ENCODE results near the gene TREM2.
"Not testable (repeated sequence)": the region's sequence is repeated elsewhere in the genome, so short reads cannot be mapped to it uniquely, and the experiment has no call there.

TREM2 gene

GRCh38 chr6:41190791-41191190 lies 27.9 kb upstream of the TREM2 start:
- no peak overlapping the region for H3K9ac ChIP-seq (ENCODE audit: low read length)
- H3K79me2 ChIP-seq (ENCODE audit: low read length) = no peaks in the 10 kb centered on the region
- 0 out of 2 replicates have a peak, but pooled peaks have one; percentile 3 for TF ChIP-seq CTCF (IDR thresholded peaks at IDR 0.05; ENCODE audit: low read length)
- TF ChIP-seq EZH2 (optimal IDR thresholded peaks at IDR 0.05; ENCODE audit: low read depth, low read length) = no peak
- no peak for TF ChIP-seq EZH2phosphoT487 (IDR thresholded peaks at IDR 0.05; ENCODE audit: low read length)
- H3K9me2 ChIP-seq (replicated peaks; ENCODE audit: insufficient read depth, low read length) = no peaks in the 10 kb centered on the region
- H3K27ac ChIP-seq (ENCODE audit: low read length) = no peak overlapping the region
- H3K4me3 ChIP-seq (ENCODE audit: low read length) = no peak overlapping the region
- no peaks in the 10 kb centered on the region for H3K9me3 ChIP-seq (replicated peaks; ENCODE audit: insufficient read depth, low read length)
- H2AFZ ChIP-seq (ENCODE audit: low read length) = no peak overlapping the region
- H3F3A ChIP-seq (ENCODE audit: insufficient read depth, low read length) = no peaks in the 10 kb centered on the region
- H3K27me3 ChIP-seq (replicated peaks; ENCODE audit: insufficient read depth, low read length) = no peaks in the 10 kb centered on the region
- DNase-seq = no peak
- no peak overlapping the region for H3K4me2 ChIP-seq (ENCODE audit: low read depth, low read length)
- no peaks in the 10 kb centered on the region for H3K4me1 ChIP-seq (ENCODE audit: low read length)
- H4K20me1 ChIP-seq (ENCODE audit: insufficient read depth, low read length) = no peaks in the 10 kb centered on the region
- no peaks in the 10 kb centered on the region for H3K36me3 ChIP-seq (replicated peaks; ENCODE audit: insufficient read depth, low read length)

DNA sequence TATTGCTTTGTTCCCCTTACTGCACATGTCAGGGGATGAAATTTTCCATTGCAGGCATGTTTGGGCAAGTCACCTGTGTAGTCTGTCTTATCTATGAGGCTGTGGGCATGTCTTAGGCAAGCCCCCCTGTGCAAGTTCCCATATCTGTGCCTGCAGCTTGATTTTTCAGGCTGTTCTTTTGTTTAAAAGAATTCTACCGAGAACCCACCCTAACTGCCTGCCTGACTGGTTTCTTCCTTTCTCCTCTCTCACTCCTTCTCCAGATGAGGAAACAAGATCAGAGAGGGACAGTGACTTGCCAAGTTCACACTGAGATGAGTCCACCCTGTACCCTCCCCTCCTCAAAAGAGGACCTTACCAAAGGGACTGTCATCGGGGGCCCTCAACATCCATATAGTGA lies 27.1 kb upstream of the TREM2 start:
- Histone ChIP-seq H3K36me3 (replicated peaks; ENCODE audit: insufficient read depth, low read length) (no peaks in the 10 kb centered on the region), H4K20me1 (ENCODE audit: insufficient read depth, low read length) (no peaks in the 10 kb centered on the region), H3K4me2 (ENCODE audit: low read depth, low read length) (no peak overlapping the region), H3K9me3 (replicated peaks; ENCODE audit: insufficient read depth, low read length) (no peaks in the 10 kb centered on the region), H3F3A (ENCODE audit: insufficient read depth, low read length) (no peaks in the 10 kb centered on the region), H3K27me3 (replicated peaks; ENCODE audit: insufficient read depth, low read length) (no peaks in the 10 kb centered on the region), H3K9me2 (replicated peaks; ENCODE audit: insufficient read depth, low read length) (no peaks in the 10 kb centered on the region), H3K4me3 (ENCODE audit: low read length) (no peak overlapping the region), H3K9ac (ENCODE audit: low read length) (no peak overlapping the region), H3K4me1 (ENCODE audit: low read length) (no peaks in the 10 kb centered on the region), H3K27ac (ENCODE audit: low read length) (no peak overlapping the region), H2AFZ (ENCODE audit: low read length) (no peak overlapping the region), H3K79me2 (ENCODE audit: low read length) (no peaks in the 10 kb centered on the region)
- TF ChIP-seq CTCF (IDR thresholded peaks at IDR 0.05; ENCODE audit: low read length) (no peak), EZH2phosphoT487 (IDR thresholded peaks at IDR 0.05; ENCODE audit: low read length) (no peak), EZH2 (optimal IDR thresholded peaks at IDR 0.05; ENCODE audit: low read depth, low read length) (no peak)
- no peak for DNase-seq

- not testable (repeated sequence) for H3K27me3 ChIP-seq (replicated peaks; ENCODE audit: insufficient read depth, low read length); H3F3A ChIP-seq (ENCODE audit: insufficient read depth, low read length); H3K9me2 ChIP-seq (replicated peaks; ENCODE audit: insufficient read depth, low read length); H3K79me2 ChIP-seq (ENCODE audit: low read length); H3K9me3 ChIP-seq (replicated peaks; ENCODE audit: insufficient read depth, low read length); H3K36me3 ChIP-seq (replicated peaks; ENCODE audit: insufficient read depth, low read length); H3K4me1 ChIP-seq (ENCODE audit: low read length); H3K4me3 ChIP-seq (ENCODE audit: low read length); H3K27ac ChIP-seq (ENCODE audit: low read length); H3K4me2 ChIP-seq (ENCODE audit: low read depth, low read length); H2AFZ ChIP-seq (ENCODE audit: low read length); H4K20me1 ChIP-seq (ENCODE audit: insufficient read depth, low read length); DNase-seq; H3K9ac ChIP-seq (ENCODE audit: low read length)
These were observed 26.1 kb upstream of the TREM2 start for GRCh38 chr6:41189046-41189445.

- Histone ChIP-seq H3K79me2 (ENCODE audit: low read length) (no peaks in the 10 kb centered on the region), H2AFZ (ENCODE audit: low read length) (no peak overlapping the region), H3K27ac (ENCODE audit: low read length) (no peak overlapping the region), H4K20me1 (ENCODE audit: insufficient read depth, low read length) (no peaks in the 10 kb centered on the region), H3K4me3 (ENCODE audit: low read length) (no peak overlapping the region), H3K36me3 (replicated peaks; ENCODE audit: insufficient read depth, low read length) (no peaks in the 10 kb centered on the region), H3K9me3 (replicated peaks; ENCODE audit: insufficient read depth, low read length) (no peaks in the 10 kb centered on the region), H3K4me1 (ENCODE audit: low read length) (no peaks in the 10 kb centered on the region), H3K4me2 (ENCODE audit: low read depth, low read length) (no peak overlapping the region), H3K27me3 (replicated peaks; ENCODE audit: insufficient read depth, low read length) (no peaks in the 10 kb centered on the region), H3K9ac (ENCODE audit: low read length) (no peak overlapping the region), H3K9me2 (replicated peaks; ENCODE audit: insufficient read depth, low read length) (no peaks in the 10 kb centered on the region), H3F3A (ENCODE audit: insufficient read depth, low read length) (no peaks in the 10 kb centered on the region)
- TF ChIP-seq CTCF (IDR thresholded peaks at IDR 0.05; ENCODE audit: low read length) (no peak), EZH2phosphoT487 (IDR thresholded peaks at IDR 0.05; ENCODE audit: low read length) (no peak), EZH2 (optimal IDR thresholded peaks at IDR 0.05; ENCODE audit: low read depth, low read length) (no peak)
- no peak for DNase-seq
These were observed 25.3 kb upstream of the TREM2 start for GRCh38 chr6:41187924-41188886.

All from MM.1S (cell line).